NCI-H2107 (cell line): ENCODE results near the gene MYO1D.
A peak's percentile ranks its signal among the peaks of the same experiment; 100 is the strongest.
"Not testable (repeated sequence)": the region's sequence is repeated elsewhere in the genome, so short reads cannot be mapped to it uniquely, and the experiment has no call there.

Experiments
- DNase-seq: peaks from one replicate; lab custom pipeline; 2025; lab: John Stamatoyannopoulos, UW

The MYO1D gene

GRCh38 chr17:32894245-32894644 is 17.3 kb upstream of the MYO1D start:
- no peak for DNase-seq

GRCh38 chr17:32887410-32887809 is 10.5 kb upstream of the MYO1D start:
- not testable (repeated sequence) for DNase-seq

GRCh38 chr17:32886951-32887350 is 10.0 kb upstream of the MYO1D start:
- not testable (repeated sequence) for DNase-seq

GRCh38 chr17:32882734-32883133 is 5.8 kb upstream of the MYO1D start:
- DNase-seq = no peak

- no peak for DNase-seq
Observed at GRCh38 chr17:32882029-32882428, 5.1 kb upstream of the MYO1D start.

- no peak for DNase-seq
Observed at GRCh38 chr17:32880671-32881453, 3.9 kb upstream of the MYO1D start.

- DNase-seq = no peak
Observed at GRCh38 chr17:32879134-32879533, 2.2 kb upstream of the MYO1D start.

GRCh38 chr17:32878211-32878610 is 1.3 kb upstream of the MYO1D start:
- no peak for DNase-seq

GRCh38 chr17:32877164-32877764 is 340 bp upstream of the MYO1D start:
- peak; percentile 87 for DNase-seq

GRCh38 chr17:32875923-32876416 is 954 bp downstream of the MYO1D start:
- DNase-seq = no peak

GRCh38 chr17:32875230-32875917 is 1.6 kb downstream of the MYO1D start:
- DNase-seq = no peak

GRCh38 chr17:32873114-32873513 is 3.8 kb downstream of the MYO1D start:
- DNase-seq = no peak

- no peak for DNase-seq
Observed at GRCh38 chr17:32871746-32872145, 5.2 kb downstream of the MYO1D start.

GRCh38 chr17:32870969-32871368 is 6.0 kb downstream of the MYO1D start:
- DNase-seq = no peak

GRCh38 chr17:32870027-32870670 is 6.8 kb downstream of the MYO1D start:
- no peak for DNase-seq

GRCh38 chr17:32869345-32870026 is 7.4 kb downstream of the MYO1D start:
- no peak for DNase-seq

- no peak for DNase-seq
Observed at GRCh38 chr17:32865141-32865540, 11.8 kb downstream of the MYO1D start.

GRCh38 chr17:32863559-32863958 is 13.4 kb downstream of the MYO1D start:
- DNase-seq = no peak

- no peak for DNase-seq
Observed at GRCh38 chr17:32862940-32863339, 14.0 kb downstream of the MYO1D start.

GRCh38 chr17:32861981-32862380 is 14.9 kb downstream of the MYO1D start:
- no peak for DNase-seq

- DNase-seq = no peak
Observed at GRCh38 chr17:32859857-32860525, 16.9 kb downstream of the MYO1D start.
